Smooth muscle cell (in vitro differentiated cells): ENCODE results near the gene BORCS6. TPM values are rescaled to one million over a fixed set of nuclear protein-coding genes. Genes with fewer than 3 reads are reported as not detected.

Experiments
- DNase-seq: peaks from one replicate; lab custom pipeline; 2025; ENCODE audit not compliant: unreplicated experiment; lab: John Stamatoyannopoulos, UW
- H2AFZ ChIP-seq: fragments of 200-600 bp; sonication (generic); 2 replicates; pipeline ENCODE4 v1.6.0; 2016; ENCODE audit warnings: antibody characterized with exemption, low read depth, mild to moderate bottlenecking
- H3F3A ChIP-seq: fragments of 200-600 bp; sonication (generic); 2 replicates; pipeline ENCODE4 v1.6.0; 2017; ENCODE audit warnings: antibody characterized with exemption, low read depth
- H3K27ac ChIP-seq: fragments of 200-600 bp; sonication (generic); 2 replicates; pipeline ENCODE4 v1.5.1; 2016; ENCODE audit warnings: low read depth, mild to moderate bottlenecking
- H3K27me3 ChIP-seq: fragments of 200-600 bp; sonication (generic); 2 replicates; pipeline ENCODE4 v1.6.1; 2016; ENCODE audit warnings: low read depth, mild to moderate bottlenecking
- H3K36me3 ChIP-seq: fragments of 200-600 bp; sonication (generic); 2 replicates; pipeline ENCODE4 v1.5.1; 2016; ENCODE audit warnings: low read depth
- H3K4me1 ChIP-seq: fragments of 200-600 bp; sonication (generic); 2 replicates; pipeline ENCODE4 v1.5.1; 2016; ENCODE audit warnings: low read depth
- H3K4me2 ChIP-seq: fragments of 200-600 bp; sonication (generic); 2 replicates; pipeline ENCODE4 v1.6.0; 2016; ENCODE audit warnings: mild to moderate bottlenecking
- H3K4me3 ChIP-seq: fragments of 200-600 bp; sonication (generic); 2 replicates; pipeline ENCODE4 v1.5.1; 2016; ENCODE audit warnings: mild to moderate bottlenecking
- H3K79me2 ChIP-seq: fragments of 200-600 bp; sonication (generic); 2 replicates; pipeline ENCODE4 v1.6.0; 2016; ENCODE audit warnings: low read depth, mild to moderate bottlenecking
- H3K9ac ChIP-seq: fragments of 200-600 bp; sonication (generic); 2 replicates; pipeline ENCODE4 v1.6.0; 2016; ENCODE audit warnings: low read depth
- H3K9me3 ChIP-seq: fragments of 200-600 bp; sonication (generic); replicated peaks from 2 replicates; pipeline ENCODE4 v1.5.1; 2016; ENCODE audit warnings: low read depth
- H4K20me1 ChIP-seq: fragments of 200-600 bp; sonication (generic); 2 replicates; pipeline ENCODE4 v1.6.0; 2016; ENCODE audit warnings: low read depth
- WGBS: methylation state at CpG from one replicate; pipeline ENCODE4 v1.1.7; 2016; ENCODE audit warnings: low lambda C conversion rate; 5-methylcytosine and 5-hydroxymethylcytosine counted together
- polyA plus RNA-seq: library from polyadenylated mRNA; unstranded; fragments of >200 nt; fragmentation: Nextera tagmentation; extraction: Ambion mirVana; gene quantifications from 2 replicates; pipeline ENCODE4 v1.2.1, GENCODE V29; 2016
- total RNA-seq: library from RNA; depleted of rRNA; stranded (reverse); fragments of >200 nt; gene quantifications from 2 replicates; pipeline ENCODE4 v1.2.3, GENCODE V29; 2014
- TF ChIP-seq, protein P1 (sequence below): fragments of 200-600 bp; sonication (generic); IDR thresholded peaks from 2 replicates; pipeline ENCODE4 v1.5.1; 2017; ENCODE audit warnings: borderline replicate concordance, mild to moderate bottlenecking, antibody characterized with exemption; ENCODE audit not compliant: insufficient read depth, poor library complexity, severe bottlenecking

BORCS6 gene
- total and polyA plus RNA-seq, 2 experiments from 2014 or later, result 3.2 to 6.3 TPM

GRCh38 chr17:8151641-8152111, 38.3 kb downstream of the BORCS6 start:
- no peaks in the 10 kb centered on the region for H3K27me3 ChIP-seq
- peak overlapping the region; percentile 99 for H3K27ac ChIP-seq
- H3K9ac ChIP-seq, result peak overlapping the region; percentile 97
- DNase-seq, result peak; percentile 73
- H3K36me3 ChIP-seq, result peaks cover 5% of the 10 kb centered on the region
- H3F3A ChIP-seq, result peaks cover 10% of the 10 kb centered on the region
- H3K4me2 ChIP-seq, result peak overlapping the region; percentile 95
- peaks cover 17% of the 10 kb centered on the region for H3K4me1 ChIP-seq
- WGBS, result 2% methylated on average over 22 of the region's 22 CpGs
- H3K9me3 ChIP-seq, result no peaks in the 10 kb centered on the region
- H3K79me2 ChIP-seq, result peaks cover 10% of the 10 kb centered on the region
- H2AFZ ChIP-seq, result no peak overlapping the region
- H4K20me1 ChIP-seq, result peaks cover 74% of the 10 kb centered on the region
- TF ChIP-seq, protein P1, sequence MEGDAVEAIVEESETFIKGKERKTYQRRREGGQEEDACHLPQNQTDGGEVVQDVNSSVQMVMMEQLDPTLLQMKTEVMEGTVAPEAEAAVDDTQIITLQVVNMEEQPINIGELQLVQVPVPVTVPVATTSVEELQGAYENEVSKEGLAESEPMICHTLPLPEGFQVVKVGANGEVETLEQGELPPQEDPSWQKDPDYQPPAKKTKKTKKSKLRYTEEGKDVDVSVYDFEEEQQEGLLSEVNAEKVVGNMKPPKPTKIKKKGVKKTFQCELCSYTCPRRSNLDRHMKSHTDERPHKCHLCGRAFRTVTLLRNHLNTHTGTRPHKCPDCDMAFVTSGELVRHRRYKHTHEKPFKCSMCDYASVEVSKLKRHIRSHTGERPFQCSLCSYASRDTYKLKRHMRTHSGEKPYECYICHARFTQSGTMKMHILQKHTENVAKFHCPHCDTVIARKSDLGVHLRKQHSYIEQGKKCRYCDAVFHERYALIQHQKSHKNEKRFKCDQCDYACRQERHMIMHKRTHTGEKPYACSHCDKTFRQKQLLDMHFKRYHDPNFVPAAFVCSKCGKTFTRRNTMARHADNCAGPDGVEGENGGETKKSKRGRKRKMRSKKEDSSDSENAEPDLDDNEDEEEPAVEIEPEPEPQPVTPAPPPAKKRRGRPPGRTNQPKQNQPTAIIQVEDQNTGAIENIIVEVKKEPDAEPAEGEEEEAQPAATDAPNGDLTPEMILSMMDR, result no peak
- H3K4me3 ChIP-seq, result peak overlapping the region; percentile 79

DNA sequence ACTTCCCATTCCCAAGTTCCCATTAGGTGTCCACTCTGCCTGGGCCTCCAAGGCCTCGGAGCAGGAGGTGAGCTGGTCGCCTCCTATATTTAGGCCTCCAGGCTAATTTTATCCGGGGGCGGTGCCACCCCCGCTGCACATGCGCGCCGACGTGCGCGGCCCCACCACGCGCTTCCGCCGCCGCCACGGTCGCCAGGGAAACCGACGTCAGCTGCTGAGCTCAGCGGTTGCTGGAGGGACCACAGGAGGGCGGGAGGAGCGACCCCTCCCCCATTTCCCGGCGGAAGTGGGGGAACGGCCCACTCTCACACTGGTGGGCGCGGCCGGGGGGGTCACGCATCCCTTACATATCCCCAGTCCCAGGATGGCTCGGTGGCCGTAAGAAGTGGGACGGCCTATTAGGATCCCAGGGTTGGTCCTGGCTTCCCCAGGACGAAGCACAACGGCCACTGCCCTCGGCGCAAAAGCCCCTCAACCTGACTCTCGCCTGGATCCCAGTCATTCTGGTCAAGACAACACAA, 38.8 kb downstream of the BORCS6 start:
- Histone ChIP-seq H4K20me1 (peaks cover 79% of the 10 kb centered on the region), H3K4me2 (peak overlapping the region; percentile 95), H3F3A (peaks cover 10% of the 10 kb centered on the region), H3K79me2 (peaks cover 10% of the 10 kb centered on the region), H2AFZ (no peak overlapping the region), H3K27ac (peak overlapping the region; percentile 99), H3K9me3 (no peaks in the 10 kb centered on the region), H3K9ac (peak overlapping the region; percentile 97), H3K4me1 (peaks cover 17% of the 10 kb centered on the region), H3K4me3 (peak overlapping the region; percentile 79), H3K36me3 (peaks cover 5% of the 10 kb centered on the region), H3K27me3 (no peaks in the 10 kb centered on the region)
- WGBS, result under 1% methylated on average over 38 of the region's 38 CpGs
- peak; percentile 80 for DNase-seq
- TF ChIP-seq, protein P1, result no peak

DNA sequence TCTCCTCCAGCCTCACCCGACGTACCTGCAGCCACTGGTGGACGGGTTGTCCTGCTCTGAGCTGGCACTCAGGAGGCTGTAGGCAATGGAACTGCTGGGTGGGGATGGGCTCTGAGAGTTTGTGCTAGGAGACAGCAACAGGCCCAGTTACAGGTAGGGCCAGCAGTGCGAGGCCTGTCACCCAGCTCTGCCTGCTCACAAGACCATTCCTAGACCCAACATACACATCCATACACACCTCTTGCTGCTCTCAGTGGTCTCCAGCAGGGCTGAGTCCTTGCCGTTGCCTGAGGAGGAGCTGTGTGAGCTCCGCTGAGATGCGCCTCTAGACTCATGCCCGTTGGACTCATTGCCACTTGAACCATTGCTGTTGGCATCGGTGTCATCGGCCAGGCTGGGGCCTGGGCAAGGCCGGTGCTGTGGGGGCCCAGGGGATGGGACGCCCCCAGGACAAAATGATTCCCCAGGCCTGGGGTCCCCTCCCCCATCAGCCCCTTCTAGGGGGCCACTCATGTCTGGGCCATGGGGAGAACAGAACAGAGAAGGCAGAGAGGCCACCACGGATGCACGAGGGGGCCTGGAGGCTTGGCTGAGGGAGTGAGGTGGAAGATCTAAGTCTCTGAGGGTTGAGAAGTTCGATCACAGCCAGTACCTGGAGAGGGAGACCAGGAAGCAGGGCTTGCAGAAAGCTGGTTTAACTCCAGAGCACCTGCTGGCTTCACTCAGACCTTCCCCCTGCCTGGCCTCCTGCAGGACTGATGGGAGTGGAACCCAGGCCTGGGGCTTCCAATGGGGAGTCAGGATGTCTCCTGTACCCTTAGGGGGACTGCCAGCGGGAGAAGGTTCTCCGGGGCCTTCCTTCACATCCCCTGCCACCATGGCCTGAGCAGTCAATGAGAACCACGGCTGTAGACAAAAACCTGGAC, 39.5 kb downstream of the BORCS6 start:
- 90% methylated on average over 18 of the region's 18 CpGs for WGBS
- Histone ChIP-seq H3K4me3 (peak overlapping the region; percentile 79), H3F3A (peaks cover 10% of the 10 kb centered on the region), H3K4me2 (peak overlapping the region; percentile 95), H3K79me2 (peaks cover 10% of the 10 kb centered on the region), H2AFZ (no peak overlapping the region), H3K9ac (peak overlapping the region; percentile 70), H3K4me1 (peaks cover 17% of the 10 kb centered on the region), H3K9me3 (no peaks in the 10 kb centered on the region), H3K27ac (peak overlapping the region; percentile 99), H4K20me1 (peaks cover 82% of the 10 kb centered on the region), H3K36me3 (peaks cover 5% of the 10 kb centered on the region), H3K27me3 (no peaks in the 10 kb centered on the region)
- TF ChIP-seq, protein P1, result no peak
- no peak for DNase-seq
